Measurements from ENCODE around the gene CATSPERZ.

The CATSPERZ gene

DNA sequence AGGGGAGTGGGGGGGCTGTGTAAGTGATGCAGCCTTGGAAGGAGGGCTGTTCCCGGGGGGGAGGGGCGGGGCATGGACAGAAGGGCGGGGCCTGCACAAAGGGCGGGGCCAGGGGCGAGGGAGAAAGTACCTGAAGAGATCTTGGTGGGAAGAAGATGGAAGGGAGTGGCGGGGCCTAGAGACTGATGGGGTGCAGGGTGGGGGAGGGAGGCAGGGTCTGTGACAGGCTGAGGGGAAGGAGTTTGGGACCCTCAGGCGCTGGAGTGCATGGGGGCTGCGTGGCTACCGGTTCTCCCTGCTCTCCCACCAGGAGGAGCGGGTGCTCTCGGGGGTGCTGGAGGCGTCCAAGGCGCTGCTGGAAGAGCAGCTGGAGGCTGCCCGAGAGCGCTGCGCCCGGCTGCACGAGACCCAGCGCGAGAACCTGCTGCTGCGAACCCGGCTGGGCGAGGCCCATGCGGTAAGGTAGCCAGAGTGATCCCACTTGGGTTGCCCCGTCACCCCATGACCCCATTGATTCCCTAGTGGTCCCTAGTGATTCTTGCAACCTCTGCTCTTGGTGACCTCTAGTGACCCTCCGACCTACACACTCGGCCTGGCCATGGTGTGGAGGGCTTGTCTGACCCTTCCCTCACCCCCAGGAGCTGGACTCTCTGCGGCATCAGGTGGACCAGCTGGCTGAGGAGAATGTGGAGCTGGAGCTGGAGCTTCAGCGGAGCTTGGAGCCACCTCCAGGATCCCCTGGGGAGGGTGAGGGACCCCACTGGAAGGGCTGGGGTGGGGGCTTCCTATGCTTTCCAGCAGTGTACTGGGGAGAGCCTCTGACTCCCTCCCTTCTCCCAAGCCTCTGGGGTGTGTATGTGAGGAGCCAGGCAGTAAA, 42.9 kb downstream of the CATSPERZ start:
- no peak for DNase-seq (ENCODE audit: low spot score)

DNA sequence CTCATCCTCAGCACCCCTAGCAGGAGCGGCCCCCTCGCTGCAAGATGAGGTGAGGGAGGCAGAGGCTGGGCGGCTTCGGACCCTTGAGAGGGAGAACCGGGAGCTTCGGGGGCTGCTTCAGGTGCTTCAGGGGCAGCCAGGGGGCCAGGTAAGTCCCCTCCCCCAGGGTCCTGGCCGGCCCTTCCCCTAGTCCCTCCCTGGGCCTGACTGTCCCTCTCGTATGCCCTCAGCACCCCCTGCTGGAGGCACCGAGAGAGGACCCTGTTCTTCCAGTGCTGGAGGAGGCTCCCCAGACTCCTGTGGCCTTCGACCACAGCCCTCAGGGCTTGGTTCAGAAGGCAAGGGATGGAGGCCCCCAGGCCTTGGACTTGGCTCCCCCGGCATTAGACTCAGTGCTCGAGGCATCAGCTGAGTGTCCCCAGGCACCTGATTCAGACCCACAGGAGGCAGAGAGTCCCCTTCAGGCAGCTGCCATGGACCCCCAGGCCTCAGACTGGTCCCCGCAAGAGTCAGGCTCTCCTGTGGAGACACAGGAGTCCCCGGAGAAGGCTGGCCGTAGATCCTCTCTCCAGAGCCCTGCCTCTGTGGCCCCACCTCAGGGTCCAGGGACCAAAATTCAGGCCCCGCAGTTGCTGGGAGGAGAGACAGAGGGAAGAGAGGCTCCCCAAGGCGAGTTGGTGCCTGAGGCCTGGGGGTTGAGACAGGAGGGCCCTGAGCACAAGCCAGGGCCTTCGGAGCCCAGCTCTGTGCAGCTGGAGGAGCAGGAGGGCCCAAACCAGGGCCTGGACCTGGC, 43.8 kb downstream of the CATSPERZ start:
- no peak for DNase-seq (ENCODE audit: low spot score)

DNA sequence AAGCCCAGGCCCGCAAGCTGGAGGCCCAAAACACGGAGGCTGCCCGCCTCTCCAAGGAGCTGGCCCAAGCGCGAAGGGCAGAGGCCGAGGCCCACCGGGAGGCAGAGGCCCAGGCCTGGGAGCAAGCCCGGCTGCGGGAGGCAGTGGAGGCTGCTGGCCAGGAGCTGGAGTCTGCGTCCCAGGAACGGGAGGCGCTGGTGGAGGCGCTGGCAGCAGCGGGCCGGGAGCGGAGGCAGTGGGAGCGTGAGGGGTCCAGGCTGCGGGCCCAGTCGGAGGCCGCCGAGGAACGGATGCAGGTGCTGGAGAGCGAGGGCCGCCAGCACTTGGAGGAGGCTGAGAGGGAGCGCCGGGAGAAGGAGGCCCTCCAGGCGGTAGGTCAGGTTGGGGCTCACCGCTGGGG, 44.6 kb downstream of the CATSPERZ start:
- no peak for DNase-seq (ENCODE audit: low spot score)

DNA sequence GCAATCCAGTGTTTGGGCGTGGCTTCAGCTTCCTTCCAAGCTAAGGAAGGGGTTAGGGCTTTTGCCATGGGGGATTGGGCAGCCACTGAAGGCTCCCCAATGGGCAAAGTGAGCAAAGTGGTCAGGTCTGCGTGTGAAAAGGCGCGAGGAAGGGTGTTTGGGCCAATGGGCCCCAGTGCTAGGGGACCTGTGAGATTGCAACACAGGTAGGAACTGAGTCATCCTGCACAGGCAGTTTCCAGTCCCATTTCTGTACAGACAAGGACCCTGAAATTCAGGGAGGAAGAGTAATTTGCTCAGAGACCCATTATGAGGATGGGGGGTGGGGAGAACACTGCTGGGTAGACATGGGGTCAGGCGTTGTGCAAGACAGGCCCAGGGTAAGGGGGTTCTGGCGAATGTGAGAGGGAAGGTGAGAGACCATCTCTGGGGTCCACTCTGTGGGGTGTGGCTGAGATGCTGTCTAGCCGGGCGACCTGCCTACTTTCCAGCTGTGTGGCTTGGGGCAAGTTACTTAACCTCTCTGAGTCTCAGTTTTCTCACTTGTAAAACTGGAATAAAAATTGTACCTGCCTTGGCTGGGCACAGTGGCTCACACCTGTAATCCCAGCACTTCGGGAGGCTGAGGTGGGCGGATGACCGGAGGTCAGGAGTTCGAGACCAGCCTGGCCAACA, 47.2 kb downstream of the CATSPERZ start:
- no peak for DNase-seq (ENCODE audit: low spot score)

DNA sequence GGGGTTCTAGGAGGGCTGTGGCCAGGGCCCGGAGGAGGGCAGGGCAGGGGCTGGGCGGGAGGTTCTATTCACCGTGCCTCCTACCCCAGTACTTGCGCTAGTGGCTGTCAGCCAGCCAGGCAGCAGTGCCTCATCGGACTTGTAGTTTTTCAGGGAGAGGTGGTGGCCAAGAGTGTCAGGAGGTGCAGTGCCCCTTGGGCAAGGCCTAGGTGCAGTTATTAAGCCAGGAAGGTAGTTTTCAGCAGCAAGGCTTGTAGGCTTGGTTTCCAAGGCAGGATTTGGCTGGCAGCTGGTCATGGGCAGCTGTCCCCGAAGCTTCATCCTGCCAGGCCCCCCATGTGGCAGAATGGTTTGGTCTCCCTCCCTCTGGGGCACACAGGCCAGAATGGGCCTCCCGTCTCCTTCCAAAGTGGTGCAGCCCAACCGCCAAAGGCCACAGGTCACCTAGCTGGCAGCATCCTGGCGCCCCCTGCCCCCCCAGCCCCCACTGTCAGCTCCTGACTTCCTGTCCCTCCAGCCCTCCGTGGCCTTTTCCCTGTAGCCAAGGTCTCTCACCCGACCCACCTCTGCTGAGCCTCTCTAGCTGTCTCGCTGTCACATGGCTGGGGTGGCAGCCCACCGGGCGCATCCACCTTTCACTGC, 48.3 kb downstream of the CATSPERZ start:
- DNase-seq (ENCODE audit: low spot score), result peak; percentile 78

DNA sequence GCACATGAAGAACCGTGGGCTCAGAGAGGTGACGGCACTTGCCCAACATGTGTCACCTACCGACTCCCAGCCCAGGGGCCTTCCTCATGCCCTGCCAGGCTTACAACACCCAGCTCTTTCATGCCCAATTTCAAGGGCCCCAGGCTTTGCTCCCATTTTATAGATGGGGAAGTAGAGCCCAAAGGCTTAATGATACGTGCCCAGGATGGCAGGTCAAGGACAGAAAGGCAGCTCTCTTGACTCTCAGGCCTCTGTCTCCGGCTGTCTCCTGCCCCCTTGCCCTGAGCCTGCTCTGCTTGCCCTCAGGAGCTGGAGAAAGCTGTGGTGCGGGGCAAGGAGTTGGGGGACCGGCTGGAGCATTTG, 48.8 kb downstream of the CATSPERZ start:
- DNase-seq (ENCODE audit: low spot score), result no peak

DNA sequence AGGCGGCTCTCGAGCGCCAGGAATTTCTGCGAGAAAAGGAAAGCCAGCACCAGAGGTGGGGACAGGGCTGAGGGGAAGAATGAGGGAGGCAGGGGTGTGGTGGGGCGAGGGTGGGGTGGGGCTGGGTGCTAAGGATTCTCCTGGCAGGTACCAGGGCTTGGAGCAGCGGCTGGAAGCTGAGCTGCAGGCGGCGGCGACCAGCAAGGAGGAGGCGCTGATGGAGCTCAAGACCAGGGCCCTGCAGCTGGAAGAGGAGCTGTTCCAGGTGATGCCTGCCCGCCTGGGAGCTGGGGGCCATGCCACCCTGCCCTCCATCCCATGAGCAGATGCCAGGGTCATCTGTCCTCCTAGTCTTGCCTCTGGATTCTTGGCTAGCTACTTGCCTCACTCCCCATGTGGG, 49.2 kb downstream of the CATSPERZ start:
- no peak for DNase-seq (ENCODE audit: low spot score)

DNA sequence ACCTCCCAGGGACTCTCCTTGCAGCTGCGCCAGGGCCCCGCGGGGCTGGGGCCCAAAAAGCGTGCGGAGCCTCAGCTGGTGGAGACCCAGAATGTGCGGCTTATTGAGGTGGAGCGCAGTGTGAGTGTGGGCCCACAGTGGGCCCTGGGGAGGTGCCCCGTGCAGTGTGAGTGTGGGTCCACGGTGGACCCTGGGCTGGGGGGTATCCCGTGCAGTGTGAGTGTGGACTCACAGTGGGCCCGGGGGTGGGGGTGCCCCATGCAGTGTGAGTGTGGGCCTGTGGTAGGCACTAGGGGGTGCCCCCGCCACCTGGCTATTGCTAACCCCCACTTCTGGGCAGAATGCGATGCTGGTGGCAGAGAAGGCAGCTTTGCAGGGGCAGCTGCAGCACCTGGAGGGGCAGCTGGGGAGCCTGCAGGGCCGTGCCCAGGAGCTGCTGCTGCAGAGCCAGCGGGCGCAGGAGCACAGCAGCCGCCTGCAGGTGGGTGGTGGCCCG, 51.0 kb downstream of the CATSPERZ start:
- no peak for DNase-seq (ENCODE audit: low spot score)

DNA sequence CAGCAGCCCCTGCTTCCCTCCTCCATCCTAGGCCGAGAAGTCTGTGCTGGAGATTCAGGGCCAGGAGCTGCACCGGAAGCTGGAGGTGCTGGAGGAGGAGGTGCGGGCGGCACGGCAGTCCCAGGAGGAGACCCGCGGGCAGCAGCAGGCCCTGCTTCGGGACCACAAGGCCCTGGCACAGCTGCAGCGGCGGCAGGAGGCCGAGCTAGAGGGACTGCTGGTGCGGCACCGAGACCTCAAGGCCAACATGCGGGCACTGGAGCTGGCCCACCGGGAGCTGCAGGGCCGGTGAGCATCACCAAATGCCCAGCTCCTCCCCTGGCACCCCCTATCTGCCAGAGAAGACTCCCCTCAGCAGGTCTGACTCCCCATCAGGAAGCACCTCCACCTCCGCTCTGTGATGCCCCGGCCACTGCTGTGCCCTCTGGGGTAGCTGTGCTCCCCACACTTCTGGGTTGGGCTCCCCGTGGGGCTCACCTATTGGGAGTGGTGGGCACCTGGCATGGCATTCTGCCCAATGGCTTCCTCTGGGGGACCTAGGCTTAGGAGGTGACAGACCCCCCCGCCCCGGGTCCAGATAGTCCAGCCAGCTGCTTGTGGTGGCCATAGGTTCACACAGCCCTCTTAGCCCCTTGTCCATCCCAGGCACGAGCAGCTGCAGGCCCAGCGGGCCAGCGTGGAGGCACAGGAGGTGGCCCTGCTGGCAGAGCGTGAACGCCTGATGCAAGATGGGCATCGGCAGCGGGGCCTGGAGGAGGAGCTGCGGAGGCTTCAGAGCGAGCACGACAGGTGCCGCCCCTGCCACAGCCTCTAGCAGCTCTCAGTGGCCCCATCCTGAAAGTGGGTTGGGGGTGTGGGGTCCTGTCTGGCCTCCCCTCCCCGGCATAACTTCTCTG, 52.2 kb downstream of the CATSPERZ start:
- no peak for DNase-seq (ENCODE audit: low spot score)

DNA sequence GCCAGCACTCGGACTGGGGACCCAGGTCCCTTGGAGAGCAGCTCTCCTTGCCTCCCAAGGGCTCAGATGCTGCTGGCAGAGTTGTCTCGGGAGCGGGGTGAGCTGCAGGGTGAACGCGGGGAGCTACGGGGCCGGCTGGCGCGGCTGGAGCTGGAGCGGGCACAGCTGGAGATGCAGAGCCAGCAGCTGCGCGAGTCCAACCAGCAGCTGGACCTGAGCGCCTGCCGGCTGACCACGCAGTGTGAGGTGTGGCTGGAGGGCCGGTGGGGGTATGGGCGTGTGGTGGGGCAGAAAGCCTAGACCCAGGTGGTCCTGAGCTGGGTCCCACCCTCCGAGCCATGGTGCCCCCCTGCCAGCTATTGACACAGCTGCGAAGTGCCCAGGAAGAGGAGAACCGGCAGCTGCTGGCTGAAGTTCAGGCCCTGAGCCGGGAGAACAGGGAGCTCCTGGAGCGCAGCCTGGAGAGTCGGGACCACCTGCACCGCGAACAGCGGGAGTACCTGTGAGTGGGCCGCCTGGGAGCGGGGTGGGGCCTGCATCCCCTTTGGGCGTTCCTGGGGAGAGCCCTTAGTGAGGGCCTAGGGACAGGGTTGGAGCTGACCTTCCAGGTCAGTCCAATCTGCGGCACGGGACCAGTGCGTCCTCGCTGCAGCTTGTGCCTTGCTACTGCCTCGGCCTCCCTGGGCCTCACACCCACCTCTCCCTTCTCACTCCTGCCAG, 53.0 kb downstream of the CATSPERZ start:
- DNase-seq (ENCODE audit: low spot score), result no peak

DNA sequence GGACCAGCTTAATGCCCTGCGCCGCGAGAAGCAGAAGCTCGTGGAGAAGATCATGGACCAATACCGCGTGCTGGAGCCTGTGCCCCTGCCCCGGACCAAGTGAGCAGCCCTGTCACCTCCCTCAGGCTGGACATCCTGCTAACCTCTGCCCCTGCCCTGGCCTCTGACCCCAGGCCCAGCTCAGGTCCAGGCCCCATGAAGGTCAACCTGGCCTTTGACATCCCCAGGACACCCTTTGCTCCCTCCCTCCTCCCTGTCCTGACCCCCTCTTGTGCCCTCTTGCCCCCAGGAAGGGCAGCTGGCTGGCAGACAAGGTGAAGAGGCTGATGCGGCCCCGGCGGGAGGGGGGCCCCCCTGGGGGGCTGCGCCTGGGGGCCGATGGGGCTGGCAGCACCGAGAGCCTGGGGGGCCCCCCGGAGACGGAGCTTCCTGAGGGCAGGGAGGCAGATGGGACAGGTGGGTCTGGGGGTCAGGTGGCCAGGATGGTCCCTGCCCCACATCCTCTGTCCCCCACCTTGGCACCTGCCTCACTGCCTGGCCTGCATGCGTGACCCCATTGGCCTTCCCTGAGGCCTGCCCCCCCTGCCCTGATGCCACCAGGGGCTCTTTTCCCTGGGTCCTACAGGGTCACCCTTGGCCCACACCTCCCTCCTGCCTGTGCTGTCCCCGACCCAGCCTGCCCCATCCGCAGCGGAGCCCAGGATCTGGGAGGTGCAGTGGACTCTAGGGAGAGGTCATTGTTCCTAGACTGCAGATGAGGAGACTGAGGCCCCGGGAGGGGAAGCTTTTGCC, 53.8 kb downstream of the CATSPERZ start:
- DNase-seq (ENCODE audit: low spot score), result no peak

Data from RKO (cell line).